ENCODE results near the gene GOLGA7B.

GRCh38 chr10:97914837-97915211 lies 65.2 kb downstream of the GOLGA7B start:
- TF ChIP-seq CTCF (IDR thresholded peaks at IDR 0.05) (peak; percentile 46 to 94), POLR2AphosphoS5 (IDR thresholded peaks at IDR 0.05) (no peak)
